Adrenal gland (tissue), 12 donors: ENCODE results near the gene RBPJ. TPM values are rescaled to one million over a fixed set of nuclear protein-coding genes. Genes with fewer than 3 reads are reported as not detected.
A peak's percentile ranks its signal among the peaks of the same experiment; 100 is the strongest.

Experiments
- DNase-seq, 7 donors: peaks; one replicate each; pipeline ENCODE4 v3.0.0-alpha.2; 2019 to 2020
- H3K27ac ChIP-seq, 5 donors: fragments of 200-600 bp; sonication (generic) in 4 of 5; 1 replicate in 3 of 5; 2 replicates in 2 of 5; pipeline versions ENCODE4 v1.5.1 to v1.8.0; 2016 to 2020; ENCODE audit warnings: mild to moderate bottlenecking in 1 of 5
- H3K27me3 ChIP-seq: fragments of 200-600 bp; 2 replicates; pipeline ENCODE4 v1.8.0; 2021
- H3K36me3 ChIP-seq, 2 donors: fragments of 200-600 bp; replicated peaks in 1 of 2; 1 replicate in 1 of 2; 2 replicates in 1 of 2; pipeline versions ENCODE4 v1.5.1 to v1.8.0; 2018 to 2022
- H3K4me1 ChIP-seq, 2 donors: fragments of 200-600 bp; replicated peaks in 1 of 2; 1 replicate in 1 of 2; 2 replicates in 1 of 2; pipeline versions ENCODE4 v1.5.1 to v1.8.0; 2018 to 2021
- H3K4me3 ChIP-seq, 4 donors: fragments of 200-600 bp; sonication (generic) in 3 of 4; one replicate each; pipeline ENCODE4 v1.5.1; 2016 to 2018
- H3K9me3 ChIP-seq, 3 donors: fragments of 200-600 bp; sonication (generic) in 1 of 3; replicated peaks in 1 of 3; 1 replicate in 2 of 3; 2 replicates in 1 of 3; pipeline versions ENCODE4 v1.5.1 to v1.8.0; 2016 to 2021
- POLR2A ChIP-seq, 2 donors: fragments of 450-650 bp; IDR thresholded peaks; one replicate each; pipeline ENCODE4 v1.6.1; 2017; ENCODE audit warnings: antibody characterized with exemption in 2 of 2, mild to moderate bottlenecking in 2 of 2, moderate library complexity in 1 of 2
- WGBS, 4 donors: extraction: QIAGEN DNeasy Blood & Tissue Kit in 2 of 4; methylation state at CpG; one replicate each; pipeline versions ENCODE4 v1.1.5 to v1.1.7; 2013 to 2017; 5-methylcytosine and 5-hydroxymethylcytosine counted together
- intact Hi-C, 2 donors: fragments of 100-400 bp; cut with DNase I; formaldehyde crosslinking; loops; one replicate each; pipeline versions ENCODE4 v1.14.1 to v1.15.0; 2022 to 2023
- polyA plus RNA-seq, 3 donors: library from polyadenylated mRNA; stranded (reverse); fragments of 200-250 nt in 2 of 3; fragments of 350-450 nt in 1 of 3; fragmentation: Illumina TruSeq in 1 of 3; extraction: RNeasy Lipid Tissue Mini Kit (QIAGEN cat#74804) in 1 of 3; gene quantifications; one replicate each; pipeline ENCODE4 v1.2.3, GENCODE V29; 2013 to 2014
- total RNA-seq, 9 donors: library from RNA; depleted of rRNA in 4 of 9; stranded (reverse); fragments of >200 nt in 4 of 9; fragments of 120-200 nt in 1 of 9; fragmentation: NEBNext Ultra II Directional in 1 of 9; extraction: Animal tissue kit (Norgen Biotek cat#: 25700) in 1 of 9; gene quantifications; one replicate each; pipeline versions ENCODE4 v1.1.0 to v1.2.4, GENCODE V29; 2013 to 2023
- TF ChIP-seq, protein P1 (sequence below), 6 experiments: fragments of 450-650 bp in 4 of 6; fragments of 200-600 bp in 2 of 6; sonication (generic) in 1 of 6; IDR thresholded peaks; 1 replicate in 5 of 6; 2 replicates in 1 of 6; pipeline versions ENCODE4 v1.5.1 to v1.8.0; 2016 to 2021; ENCODE audit warnings: antibody characterized with exemption in 6 of 6, mild to moderate bottlenecking in 2 of 6, moderate library complexity in 1 of 6
- donor health status: healthy with polysubstance abuse.
- donor health status: Bipolar disorder and iron deficiency.
- donor health status: DM: yes; HTN: yes; CAD: no.
- donor health status: DM: no; HTN: no; CAD: no.
- donor health status: DM: no; HTN: no; CAD: no.
- donor health status: DM: yes; HTN: yes; CAD: no.

RBPJ gene
- total and polyA plus RNA-seq, 12 donors: 23.4 to 76.1 (median 51.8) TPM

DNA sequence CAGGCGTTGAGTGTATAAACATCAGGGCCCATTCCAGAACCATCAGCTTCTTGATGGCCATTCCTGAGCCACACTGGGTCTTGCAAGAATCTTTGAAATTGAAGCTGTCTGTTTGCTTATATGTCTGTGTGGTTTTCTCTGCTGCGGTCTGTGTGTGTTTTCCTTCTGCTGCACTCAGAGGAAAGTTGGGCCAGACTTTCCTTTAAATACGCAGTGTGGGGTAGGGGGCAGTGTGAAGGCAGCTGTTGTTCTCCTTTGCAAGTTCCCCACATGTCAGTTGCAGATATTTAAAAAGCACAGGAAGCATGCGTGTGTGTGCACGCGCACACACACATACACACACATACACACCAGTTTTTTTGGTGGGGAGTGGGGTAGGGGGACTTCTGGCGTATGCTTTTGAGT lies 137.3 kb downstream of the RBPJ start:
- no peak for TF ChIP-seq POLR2A (IDR thresholded peaks at IDR 0.05)
- TF ChIP-seq, protein P1, sequence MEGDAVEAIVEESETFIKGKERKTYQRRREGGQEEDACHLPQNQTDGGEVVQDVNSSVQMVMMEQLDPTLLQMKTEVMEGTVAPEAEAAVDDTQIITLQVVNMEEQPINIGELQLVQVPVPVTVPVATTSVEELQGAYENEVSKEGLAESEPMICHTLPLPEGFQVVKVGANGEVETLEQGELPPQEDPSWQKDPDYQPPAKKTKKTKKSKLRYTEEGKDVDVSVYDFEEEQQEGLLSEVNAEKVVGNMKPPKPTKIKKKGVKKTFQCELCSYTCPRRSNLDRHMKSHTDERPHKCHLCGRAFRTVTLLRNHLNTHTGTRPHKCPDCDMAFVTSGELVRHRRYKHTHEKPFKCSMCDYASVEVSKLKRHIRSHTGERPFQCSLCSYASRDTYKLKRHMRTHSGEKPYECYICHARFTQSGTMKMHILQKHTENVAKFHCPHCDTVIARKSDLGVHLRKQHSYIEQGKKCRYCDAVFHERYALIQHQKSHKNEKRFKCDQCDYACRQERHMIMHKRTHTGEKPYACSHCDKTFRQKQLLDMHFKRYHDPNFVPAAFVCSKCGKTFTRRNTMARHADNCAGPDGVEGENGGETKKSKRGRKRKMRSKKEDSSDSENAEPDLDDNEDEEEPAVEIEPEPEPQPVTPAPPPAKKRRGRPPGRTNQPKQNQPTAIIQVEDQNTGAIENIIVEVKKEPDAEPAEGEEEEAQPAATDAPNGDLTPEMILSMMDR (IDR thresholded peaks at IDR 0.05): no peak
- Histone ChIP-seq H3K36me3 (no peaks in the 10 kb centered on the region), H3K4me3 (no peak overlapping the region), H3K9me3 (no peaks in the 10 kb centered on the region), H3K27ac (no peak overlapping the region), H3K4me1 (no peaks in the 10 kb centered on the region), H3K27me3 (no peaks in the 10 kb centered on the region)
- DNase-seq: no peak
- intact Hi-C loops: loop anchor here in 1 of 2 donors (10.0 kb wide), 2 partner anchors 267 to 557 kb away; no protein-coding TSS in a partner anchor
- 62 to 73% (median 69%) methylated on average over 6 to 7 of the region's 7 CpGs for WGBS, 4 donors

DNA sequence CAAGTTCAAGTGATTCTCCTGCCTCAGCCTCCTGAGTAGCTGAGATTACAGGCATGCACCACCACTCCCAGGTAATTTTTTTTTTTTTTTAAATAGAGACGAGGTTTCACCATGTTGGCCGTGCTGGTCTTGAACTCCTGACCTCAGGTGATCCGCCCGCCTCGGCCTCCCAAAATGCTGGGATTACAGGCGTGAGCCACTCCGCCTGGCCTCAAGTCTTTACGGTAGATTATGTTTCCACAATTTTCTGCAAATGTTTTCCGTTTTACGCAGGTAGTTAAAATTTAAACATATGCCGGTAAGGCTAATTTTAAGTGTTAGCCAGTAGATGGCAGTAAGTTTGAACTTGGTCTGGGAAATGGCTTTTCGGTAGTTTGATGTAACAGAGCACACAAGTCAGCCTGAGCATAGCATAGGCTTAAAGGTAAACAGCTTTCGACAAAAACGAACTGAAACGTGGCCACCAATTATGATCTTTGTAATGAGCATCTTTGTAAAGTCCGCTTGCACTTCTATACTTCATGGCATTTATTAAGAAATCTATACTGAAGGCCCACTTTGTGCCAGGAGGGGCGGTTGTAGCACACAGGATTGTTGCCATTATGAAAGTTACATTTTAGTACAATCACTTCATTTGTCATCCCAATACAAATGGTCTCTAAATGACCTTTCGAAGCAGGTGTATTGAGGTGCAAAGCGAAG lies 138.4 kb downstream of the RBPJ start:
- Histone ChIP-seq H3K4me3 (no peak overlapping the region), H3K4me1 (no peaks in the 10 kb centered on the region), H3K27ac (no peak overlapping the region), H3K9me3 (no peaks in the 10 kb centered on the region), H3K27me3 (no peaks in the 10 kb centered on the region), H3K36me3 (no peaks in the 10 kb centered on the region)
- intact Hi-C loops: loop anchor here in 1 of 2 donors (10.0 kb wide), 2 partner anchors 266 to 556 kb away; no protein-coding TSS in a partner anchor
- no peak for TF ChIP-seq POLR2A (IDR thresholded peaks at IDR 0.05)
- TF ChIP-seq, protein P1 (IDR thresholded peaks at IDR 0.05): peak; percentile 53 to 67 (median 62)
- DNase-seq: peak in 2 of 7 donors; percentile 25 to 28
- 30 to 34% (median 32%) methylated on average over 19 of the region's 19 CpGs for WGBS, 4 donors

DNA sequence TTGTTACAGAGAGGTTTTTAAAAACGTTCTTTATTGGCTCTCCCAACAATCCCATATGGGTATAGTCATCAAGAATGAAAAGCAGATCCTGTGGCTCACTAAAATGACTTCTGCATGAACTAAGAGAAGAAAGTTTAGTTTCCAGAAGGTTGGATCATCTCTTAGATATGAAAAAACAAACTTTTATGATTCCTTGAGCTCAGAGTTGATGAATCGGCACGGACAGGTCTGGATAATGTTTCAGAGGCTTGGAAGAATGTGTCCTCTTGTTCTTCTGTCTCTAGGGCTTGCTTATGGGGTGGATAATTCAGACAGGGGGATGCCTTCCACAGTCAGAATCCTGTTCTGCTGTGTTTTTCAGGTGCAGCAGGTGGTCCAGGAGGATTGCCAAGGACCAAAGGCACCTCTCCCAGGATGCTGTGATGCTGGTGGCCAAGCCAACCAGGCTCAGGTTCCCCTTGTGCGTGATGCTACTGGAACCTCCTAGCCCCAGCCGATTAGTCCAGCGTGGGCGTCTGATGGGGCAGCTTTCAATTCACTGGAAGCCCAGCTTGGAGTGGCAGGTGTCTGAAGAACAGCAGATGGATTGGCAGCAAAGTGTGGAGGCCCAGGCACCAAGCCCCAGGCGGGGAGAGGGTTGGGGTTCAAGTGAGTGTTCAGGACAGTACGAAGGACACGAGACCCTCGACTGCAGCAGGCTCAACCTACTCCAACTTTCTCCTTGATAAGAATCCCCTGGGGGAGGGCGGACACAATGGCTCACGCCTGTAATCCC lies 139.1 kb downstream of the RBPJ start:
- Histone ChIP-seq H3K4me1 (no peaks in the 10 kb centered on the region), H3K36me3 (no peaks in the 10 kb centered on the region), H3K9me3 (no peaks in the 10 kb centered on the region), H3K4me3 (no peak overlapping the region), H3K27me3 (no peaks in the 10 kb centered on the region), H3K27ac (no peak overlapping the region)
- TF ChIP-seq, protein P1 (IDR thresholded peaks at IDR 0.05): no peak
- no peak for TF ChIP-seq POLR2A (IDR thresholded peaks at IDR 0.05)
- intact Hi-C loops: loop anchor here (5.0 to 10.0 kb wide), 3 partner anchors 262 to 555 kb away; no protein-coding TSS in a partner anchor
- DNase-seq: no peak
- 87 to 94% (median 92%) methylated on average over 8 to 13 of the region's 13 CpGs for WGBS, 4 donors

DNA sequence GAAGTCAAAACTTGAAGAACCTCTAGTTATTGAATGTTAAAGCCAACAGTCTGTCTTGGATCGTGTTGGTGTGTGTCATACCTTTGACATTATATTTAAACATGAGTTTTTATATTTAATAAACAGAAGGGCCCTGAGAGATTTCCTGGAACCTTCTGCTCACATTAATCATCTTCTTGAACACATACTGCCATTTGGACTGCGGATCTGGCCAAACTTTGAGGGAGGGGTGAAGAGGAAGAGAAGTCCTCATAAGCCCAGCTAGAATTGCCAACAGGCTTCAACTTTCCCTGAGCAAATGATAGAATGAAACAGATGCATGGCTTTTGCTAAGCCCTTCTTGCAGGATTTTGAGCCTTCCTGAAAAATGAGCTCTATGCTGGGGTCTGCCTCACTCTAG lies 142.1 kb downstream of the RBPJ start:
- Histone ChIP-seq H3K4me3 (no peak overlapping the region), H3K36me3 (no peaks in the 10 kb centered on the region), H3K27ac (no peak overlapping the region), H3K27me3 (no peaks in the 10 kb centered on the region), H3K4me1 (no peaks in the 10 kb centered on the region), H3K9me3 (no peaks in the 10 kb centered on the region)
- DNase-seq: no peak
- no peak for TF ChIP-seq POLR2A (IDR thresholded peaks at IDR 0.05)
- TF ChIP-seq, protein P1 (IDR thresholded peaks at IDR 0.05): no peak
- 57 to 79% (median 64%) methylated on average over 2 of the region's 2 CpGs for WGBS, 4 donors
- intact Hi-C loops: loop anchor here in 1 of 2 donors (5.0 kb wide), 1 partner anchor 259 kb away; no protein-coding TSS in a partner anchor
